ENCODE results near the gene NPC2.

DNA sequence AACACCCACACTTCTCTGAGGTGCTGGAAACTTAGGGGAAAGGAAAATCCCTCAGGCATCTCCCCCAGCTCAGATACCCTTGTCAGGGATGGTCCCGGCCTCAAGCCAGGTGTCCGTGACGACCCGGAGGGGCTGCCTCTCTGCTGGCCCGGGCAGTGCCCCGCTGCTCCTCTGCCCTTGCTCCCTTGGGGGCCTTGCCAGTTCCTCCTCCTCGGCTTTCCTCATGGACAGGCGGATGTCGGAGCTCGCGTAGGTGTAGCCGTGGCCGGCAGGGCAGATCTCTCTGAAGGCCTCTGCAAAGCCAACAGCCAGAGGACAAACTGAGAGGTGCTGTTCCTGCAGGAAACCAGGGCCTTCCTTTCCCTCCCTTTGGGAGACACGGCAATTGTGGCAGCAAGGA lies 35.3 kb upstream of the NPC2 start:
- TF ChIP-seq, protein P1, sequence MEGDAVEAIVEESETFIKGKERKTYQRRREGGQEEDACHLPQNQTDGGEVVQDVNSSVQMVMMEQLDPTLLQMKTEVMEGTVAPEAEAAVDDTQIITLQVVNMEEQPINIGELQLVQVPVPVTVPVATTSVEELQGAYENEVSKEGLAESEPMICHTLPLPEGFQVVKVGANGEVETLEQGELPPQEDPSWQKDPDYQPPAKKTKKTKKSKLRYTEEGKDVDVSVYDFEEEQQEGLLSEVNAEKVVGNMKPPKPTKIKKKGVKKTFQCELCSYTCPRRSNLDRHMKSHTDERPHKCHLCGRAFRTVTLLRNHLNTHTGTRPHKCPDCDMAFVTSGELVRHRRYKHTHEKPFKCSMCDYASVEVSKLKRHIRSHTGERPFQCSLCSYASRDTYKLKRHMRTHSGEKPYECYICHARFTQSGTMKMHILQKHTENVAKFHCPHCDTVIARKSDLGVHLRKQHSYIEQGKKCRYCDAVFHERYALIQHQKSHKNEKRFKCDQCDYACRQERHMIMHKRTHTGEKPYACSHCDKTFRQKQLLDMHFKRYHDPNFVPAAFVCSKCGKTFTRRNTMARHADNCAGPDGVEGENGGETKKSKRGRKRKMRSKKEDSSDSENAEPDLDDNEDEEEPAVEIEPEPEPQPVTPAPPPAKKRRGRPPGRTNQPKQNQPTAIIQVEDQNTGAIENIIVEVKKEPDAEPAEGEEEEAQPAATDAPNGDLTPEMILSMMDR (IDR thresholded peaks at IDR 0.05), result no peak
- no peak for TF ChIP-seq POLR2A (IDR thresholded peaks at IDR 0.05)
